Epithelial cell of proximal tubule (primary cell): ENCODE data around the gene PDZRN4. TPM values are rescaled to one million over a fixed set of nuclear protein-coding genes. Genes with fewer than 3 reads are reported as not detected.
"Not testable (repeated sequence)": the region's sequence is repeated elsewhere in the genome, so short reads cannot be mapped to it uniquely, and the experiment has no call there.

ENCODE experiments used
- DNase-seq: peaks from one replicate; pipeline ENCODE4 v3.0.0-alpha.2; 2011; ENCODE audit warnings: low read depth
- H3K4me3 ChIP-seq: 2 replicates; pipeline ENCODE4 v1.5.1; 2011; ENCODE audit warnings: low read depth, mild to moderate bottlenecking, low read length
- total RNA-seq: library from RNA; depleted of rRNA; stranded (reverse); fragments of >200 nt; gene quantifications from 2 replicates; pipeline ENCODE4 v1.2.3, GENCODE V29; 2015
- TF ChIP-seq, protein P1 (sequence below): conservative IDR thresholded peaks from 2 replicates; pipeline ENCODE4 v1.5.1; 2012; ENCODE audit warnings: low read depth, mild to moderate bottlenecking, low read length

The PDZRN4 gene
- total RNA-seq, 1 donor from 2014 or later: not detected

DNA sequence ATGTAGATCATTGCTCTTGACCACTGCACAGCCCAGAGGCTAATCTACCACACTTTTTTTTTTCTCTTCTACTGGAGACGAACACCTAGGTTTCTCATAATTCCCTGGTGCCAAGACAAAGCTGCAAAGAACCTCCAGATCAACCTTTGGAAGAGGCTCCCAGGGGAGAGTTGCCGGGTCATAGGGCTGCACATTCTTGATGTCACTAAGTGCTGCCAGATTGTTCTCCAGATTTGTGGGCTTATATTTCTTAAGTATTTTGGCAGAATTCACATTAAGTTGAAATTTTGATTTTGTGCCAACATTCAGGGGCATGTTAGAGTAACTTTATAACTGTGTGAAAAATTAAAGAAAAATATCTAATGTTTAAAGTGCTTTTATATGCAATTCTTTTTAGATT is 13.5 kb upstream of the PDZRN4 start:
- TF ChIP-seq, protein P1, sequence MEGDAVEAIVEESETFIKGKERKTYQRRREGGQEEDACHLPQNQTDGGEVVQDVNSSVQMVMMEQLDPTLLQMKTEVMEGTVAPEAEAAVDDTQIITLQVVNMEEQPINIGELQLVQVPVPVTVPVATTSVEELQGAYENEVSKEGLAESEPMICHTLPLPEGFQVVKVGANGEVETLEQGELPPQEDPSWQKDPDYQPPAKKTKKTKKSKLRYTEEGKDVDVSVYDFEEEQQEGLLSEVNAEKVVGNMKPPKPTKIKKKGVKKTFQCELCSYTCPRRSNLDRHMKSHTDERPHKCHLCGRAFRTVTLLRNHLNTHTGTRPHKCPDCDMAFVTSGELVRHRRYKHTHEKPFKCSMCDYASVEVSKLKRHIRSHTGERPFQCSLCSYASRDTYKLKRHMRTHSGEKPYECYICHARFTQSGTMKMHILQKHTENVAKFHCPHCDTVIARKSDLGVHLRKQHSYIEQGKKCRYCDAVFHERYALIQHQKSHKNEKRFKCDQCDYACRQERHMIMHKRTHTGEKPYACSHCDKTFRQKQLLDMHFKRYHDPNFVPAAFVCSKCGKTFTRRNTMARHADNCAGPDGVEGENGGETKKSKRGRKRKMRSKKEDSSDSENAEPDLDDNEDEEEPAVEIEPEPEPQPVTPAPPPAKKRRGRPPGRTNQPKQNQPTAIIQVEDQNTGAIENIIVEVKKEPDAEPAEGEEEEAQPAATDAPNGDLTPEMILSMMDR: no peak
- no peak overlapping the region for H3K4me3 ChIP-seq
- no peak for DNase-seq

DNA sequence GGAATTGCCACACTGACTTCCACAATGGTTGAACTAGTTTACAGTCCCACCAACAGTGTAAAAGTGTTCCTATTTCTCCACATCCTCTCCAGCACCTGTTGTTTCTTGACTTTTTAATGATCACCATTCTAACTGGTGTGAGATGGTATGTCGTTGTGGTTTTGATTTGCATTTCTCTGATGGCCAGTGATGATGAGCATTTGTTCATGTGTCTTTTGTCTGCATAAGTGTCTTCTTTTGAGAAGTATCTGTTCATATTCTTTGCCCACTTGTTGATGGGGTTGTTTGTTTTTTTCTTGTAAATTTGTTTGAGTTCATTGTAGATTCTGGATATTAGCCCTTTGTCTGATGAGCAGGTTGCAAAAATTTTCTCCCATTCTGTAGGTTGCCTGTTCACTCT is 8.6 kb upstream of the PDZRN4 start:
- not testable (repeated sequence) for H3K4me3 ChIP-seq, DNase-seq

DNA sequence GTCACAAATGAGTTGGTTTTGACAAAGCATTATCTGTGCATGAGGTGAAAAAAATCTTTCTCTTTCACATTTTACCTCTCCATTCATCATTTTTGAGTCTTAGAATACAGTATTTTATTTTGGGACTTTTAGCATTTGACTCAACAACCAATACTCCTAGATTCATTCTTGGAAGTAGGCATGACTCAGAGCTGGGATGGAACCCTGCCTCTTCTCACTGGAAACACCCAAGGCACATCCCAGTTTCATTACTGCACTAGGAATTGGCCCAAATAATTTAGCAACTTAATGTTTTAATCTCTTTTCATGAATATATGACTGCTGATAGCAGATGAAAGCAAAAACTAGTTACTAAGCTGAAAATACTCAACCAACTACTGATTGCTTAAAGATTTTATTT is 3.3 kb upstream of the PDZRN4 start:
- TF ChIP-seq, protein P1: no peak
- DNase-seq: no peak
- no peak overlapping the region for H3K4me3 ChIP-seq

DNA sequence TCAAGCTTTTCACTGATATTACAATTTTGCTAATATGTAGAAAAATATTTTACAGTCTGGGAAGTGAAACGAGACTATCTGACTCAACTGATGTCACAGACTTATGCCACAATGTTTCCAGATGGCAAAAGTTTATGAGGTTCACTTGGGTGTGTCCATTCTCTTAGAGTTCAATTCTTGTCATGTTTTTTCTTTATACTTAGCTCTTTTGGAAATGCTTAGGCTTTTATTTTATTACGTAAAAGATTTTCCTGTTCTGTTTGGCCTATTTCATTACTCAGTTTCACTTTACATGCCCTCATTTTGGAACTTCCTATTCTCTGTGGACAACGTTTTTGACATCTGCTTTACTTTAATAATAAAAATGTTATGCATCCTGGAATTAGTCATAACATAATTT is 2.1 kb upstream of the PDZRN4 start:
- TF ChIP-seq, protein P1: no peak
- no peak overlapping the region for H3K4me3 ChIP-seq
- no peak for DNase-seq

DNA sequence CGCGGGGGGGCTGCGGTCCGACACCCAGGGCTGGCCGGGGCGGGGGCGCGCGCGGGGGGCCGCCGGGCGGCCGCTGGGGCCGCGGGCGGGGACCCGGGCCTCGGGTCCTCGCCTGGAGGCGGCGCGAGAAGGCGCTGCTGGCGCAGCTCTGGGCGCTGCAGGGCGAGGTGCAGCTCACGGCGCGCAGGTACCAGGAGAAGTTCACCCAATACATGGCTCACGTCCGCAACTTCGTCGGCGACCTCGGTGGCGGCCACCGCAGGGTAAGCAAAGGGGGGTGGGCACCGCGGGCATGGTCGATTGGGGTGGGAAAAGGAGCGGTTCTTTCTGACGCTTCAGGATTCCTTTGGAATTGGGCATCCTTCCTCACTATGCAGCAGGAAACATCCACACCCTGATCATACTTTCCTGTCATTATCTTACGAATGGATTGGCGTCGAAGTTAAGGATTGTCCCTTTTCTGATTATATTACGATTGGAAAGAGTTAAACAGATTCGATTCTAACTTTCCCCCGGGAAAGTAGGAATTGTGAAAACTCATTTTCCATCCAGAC is 798 bp downstream of the PDZRN4 start:
- TF ChIP-seq, protein P1: no peak
- no peak overlapping the region for H3K4me3 ChIP-seq
- no peak for DNase-seq

DNA sequence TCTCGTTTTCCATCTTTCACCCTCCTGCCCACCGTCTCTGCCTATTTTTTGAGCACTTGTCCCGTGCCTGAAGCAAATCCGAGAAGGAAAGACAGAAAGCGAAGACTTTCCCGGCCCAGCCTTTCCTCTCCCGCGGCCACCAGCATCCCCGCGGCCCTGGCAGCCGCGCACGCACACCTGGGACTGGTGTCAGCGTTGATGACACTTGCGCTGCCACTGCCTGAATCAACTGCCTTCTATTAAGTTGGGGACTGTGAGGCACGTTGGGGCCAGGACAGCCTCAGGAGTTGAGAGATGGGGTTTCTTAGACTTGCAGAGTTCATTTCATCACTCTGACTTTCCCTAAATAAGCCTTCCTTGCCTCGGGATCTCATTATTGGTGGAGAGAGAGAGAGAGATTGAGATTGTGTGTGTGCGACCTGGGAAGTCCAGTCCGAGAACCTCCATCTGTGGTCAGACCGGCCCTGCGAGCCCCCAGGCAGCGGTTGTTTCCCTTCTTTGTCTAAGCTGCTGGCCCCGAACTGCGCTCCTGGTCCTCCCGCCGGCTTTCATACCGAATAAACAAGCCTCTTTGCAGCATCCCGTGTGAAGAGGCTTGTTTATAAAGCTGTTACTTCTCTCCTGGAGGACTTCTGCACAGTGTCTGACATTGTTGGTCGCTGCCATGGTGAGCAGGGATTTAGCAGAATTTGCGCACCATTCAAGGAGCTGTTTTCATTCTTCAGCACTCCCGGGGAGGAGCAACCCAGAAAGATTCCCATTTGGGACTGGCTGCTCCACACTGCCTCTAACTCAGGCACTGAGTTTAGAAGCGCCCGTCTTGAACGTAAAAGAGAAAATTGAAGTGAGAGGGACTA is 1.5 kb downstream of the PDZRN4 start:
- TF ChIP-seq, protein P1: no peak
- no peak for DNase-seq
- H3K4me3 ChIP-seq: no peak overlapping the region

DNA sequence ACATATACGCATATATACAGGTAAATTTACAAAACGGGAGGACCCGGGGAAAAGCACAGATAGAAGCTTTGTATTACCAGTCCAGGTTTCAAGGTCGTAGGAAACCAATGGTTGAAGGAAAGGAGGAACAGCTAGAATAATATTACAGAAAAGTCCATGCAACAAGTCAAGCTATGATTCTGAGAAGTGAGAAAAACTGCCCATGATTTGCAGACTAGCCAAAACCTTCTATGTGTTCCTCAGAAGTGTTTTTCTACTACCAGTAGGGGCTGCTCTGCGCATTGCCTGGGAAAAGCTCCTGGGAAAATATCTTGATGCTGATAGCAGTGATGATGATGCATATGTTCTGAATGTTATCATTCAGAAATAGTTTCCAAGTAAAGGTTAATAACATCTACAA is 2.2 kb downstream of the PDZRN4 start:
- no peak for DNase-seq
- TF ChIP-seq, protein P1: peak; percentile 59
- H3K4me3 ChIP-seq: no peak overlapping the region

DNA sequence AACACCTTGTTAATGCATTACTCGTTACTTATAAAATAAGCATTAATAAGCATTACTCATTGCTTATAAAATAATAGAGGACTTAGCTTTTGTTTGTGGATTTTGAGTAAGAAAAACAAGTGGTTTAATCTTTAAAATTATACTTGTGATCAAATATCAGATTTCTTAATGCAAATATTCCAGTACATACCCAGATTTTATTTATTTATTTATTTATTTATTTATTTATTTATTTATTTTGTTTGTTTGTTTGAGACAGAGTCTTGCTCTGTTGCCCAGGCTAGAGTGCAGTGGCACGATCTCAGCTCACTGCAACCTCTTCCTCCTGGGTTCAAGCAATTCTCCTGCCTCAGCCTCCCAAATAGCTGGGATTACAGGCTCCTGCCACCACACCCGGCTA is 3.4 kb downstream of the PDZRN4 start:
- not testable (repeated sequence) for DNase-seq, H3K4me3 ChIP-seq
